Endometrium (tissue), 2 donors: Measurements from ENCODE around the gene CNTLN.
"Not testable (repeated sequence)": the region's sequence is repeated elsewhere in the genome, so short reads cannot be mapped to it uniquely, and the experiment has no call there.

ENCODE experiments used
- FAIRE-seq: peaks from 2 replicates; lab custom pipeline; 2012; peaks lifted over from hg19 to GRCh38; lab: Jason Lieb, UNC
- donor health status: control.
- donor health status: control.

Gene CNTLN

GRCh38 chr9:17401858-17402257 is 267.0 kb downstream of the CNTLN start:
- FAIRE-seq = no peak

DNA sequence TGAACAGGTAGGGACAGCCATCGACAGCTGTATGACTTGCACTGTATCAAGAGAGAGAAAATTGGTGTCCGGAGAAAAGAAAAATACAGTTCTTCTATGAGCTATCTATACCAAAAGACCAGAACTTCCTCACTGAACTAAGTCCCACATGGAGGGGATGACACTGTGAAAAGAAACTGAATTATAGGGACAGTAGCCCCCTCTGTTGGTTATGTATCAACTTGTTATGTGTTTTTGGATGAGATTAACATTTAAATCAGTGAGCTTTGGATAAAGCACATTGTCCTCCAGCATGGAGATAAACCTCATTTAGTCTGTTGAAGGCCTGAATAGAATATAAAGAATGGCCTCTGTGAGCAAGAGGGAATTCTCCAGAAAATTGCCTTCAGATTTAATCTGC is 267.5 kb downstream of the CNTLN start:
- FAIRE-seq = no peak

GRCh38 chr9:17403539-17403938 is 268.7 kb downstream of the CNTLN start:
- no peak for FAIRE-seq

- FAIRE-seq = no peak
Measured at GRCh38 chr9:17414986-17415385, 280.1 kb downstream of the CNTLN start.

DNA sequence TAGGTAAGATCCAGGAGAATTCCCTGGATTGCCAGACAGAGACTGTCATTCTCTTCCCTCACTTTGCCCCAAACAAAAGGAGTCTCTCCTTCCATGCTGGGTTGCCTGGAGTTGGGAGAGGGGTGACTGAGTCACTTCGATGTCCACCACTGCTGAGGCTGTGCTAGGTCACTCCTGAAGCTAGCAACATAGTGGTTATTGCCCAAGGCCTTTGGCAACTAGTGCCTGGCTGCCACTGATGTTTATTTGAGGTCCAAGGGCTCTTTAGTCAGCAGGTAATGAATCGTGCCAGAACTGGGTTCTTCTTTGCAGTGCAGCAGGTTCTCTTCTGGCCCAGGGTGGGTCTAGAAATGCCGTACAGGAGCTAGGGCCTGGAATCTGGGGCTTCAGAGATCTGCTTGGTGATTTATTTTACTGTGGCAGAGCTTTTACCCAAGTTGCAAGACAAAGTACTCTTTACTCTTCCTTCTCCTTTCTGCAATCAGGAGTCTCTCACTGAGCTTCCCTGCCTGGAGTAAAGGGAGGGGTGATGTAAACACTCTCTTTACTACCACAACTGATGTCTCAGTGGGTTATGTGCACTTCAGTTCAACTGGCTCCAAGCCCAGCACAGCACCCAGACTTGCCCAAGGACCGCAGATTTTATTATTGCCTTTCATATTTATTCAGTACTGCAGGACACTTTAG is 288.3 kb downstream of the CNTLN start:
- FAIRE-seq = no peak

- no peak for FAIRE-seq
Measured at GRCh38 chr9:17423681-17424011, 288.8 kb downstream of the CNTLN start.

DNA sequence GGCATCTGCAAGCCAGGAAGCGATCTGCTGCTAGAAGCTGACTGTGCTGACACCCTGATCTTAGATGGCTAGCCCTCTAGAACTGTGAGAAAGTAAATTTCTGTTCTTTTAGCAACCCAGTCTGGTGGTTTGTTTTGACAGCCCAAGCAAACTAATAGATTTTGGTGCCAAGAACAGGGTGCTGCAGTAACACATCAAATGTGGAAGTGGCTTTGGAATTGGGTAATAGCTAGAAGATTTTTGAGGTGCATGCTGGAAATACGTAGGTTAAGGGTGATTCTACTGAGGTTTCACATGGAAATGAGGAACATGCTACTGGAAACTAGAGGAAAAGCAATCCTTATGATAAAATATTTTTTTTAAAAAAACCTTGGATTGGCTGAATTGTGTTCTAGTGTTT is 290.5 kb downstream of the CNTLN start:
- FAIRE-seq = no peak

DNA sequence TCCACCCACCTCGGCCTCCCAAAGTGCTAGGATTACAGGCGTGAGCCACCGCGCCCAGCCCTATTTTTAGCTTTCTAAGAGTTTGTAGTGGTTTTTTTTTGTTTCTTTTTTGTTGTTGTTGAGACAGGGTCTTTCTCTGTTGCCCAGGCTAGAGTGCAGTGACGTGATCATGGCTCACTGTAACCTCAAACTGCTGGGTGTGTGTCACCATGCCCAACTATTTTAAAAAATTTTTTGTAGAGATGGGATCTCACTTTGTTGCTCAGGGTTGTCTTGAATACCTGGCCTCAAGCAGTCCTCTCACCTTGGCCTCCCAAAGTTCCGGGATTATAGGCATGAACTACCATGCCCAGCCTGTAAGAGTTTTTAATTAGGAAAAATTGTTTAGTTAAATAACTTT is 298.7 kb downstream of the CNTLN start:
- FAIRE-seq = no peak

- no peak for FAIRE-seq
Measured at GRCh38 chr9:17436854-17437253, 302.0 kb downstream of the CNTLN start.

GRCh38 chr9:17437813-17438212 is 303.0 kb downstream of the CNTLN start:
- FAIRE-seq = no peak

DNA sequence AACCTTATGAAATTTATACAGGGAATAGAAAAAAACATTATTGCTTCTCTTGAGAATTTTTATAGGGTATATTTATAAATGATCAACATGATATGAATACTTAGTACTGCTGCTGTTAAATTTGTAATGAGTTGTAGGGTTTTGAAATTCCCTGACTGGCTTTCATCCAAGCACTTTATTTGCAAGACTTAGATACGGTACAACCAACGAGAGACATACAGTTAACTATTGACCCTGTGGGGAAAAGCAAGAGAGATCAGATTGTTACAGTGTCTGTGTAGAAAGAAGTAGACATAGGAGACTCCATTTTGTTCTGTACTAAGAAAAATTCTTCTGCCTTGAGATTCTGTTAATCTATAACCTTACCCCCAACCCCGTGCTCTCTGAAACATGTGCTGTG is 310.3 kb downstream of the CNTLN start:
- FAIRE-seq = not testable (repeated sequence)

- no peak for FAIRE-seq
Measured at GRCh38 chr9:17453751-17454150, 318.9 kb downstream of the CNTLN start.

DNA sequence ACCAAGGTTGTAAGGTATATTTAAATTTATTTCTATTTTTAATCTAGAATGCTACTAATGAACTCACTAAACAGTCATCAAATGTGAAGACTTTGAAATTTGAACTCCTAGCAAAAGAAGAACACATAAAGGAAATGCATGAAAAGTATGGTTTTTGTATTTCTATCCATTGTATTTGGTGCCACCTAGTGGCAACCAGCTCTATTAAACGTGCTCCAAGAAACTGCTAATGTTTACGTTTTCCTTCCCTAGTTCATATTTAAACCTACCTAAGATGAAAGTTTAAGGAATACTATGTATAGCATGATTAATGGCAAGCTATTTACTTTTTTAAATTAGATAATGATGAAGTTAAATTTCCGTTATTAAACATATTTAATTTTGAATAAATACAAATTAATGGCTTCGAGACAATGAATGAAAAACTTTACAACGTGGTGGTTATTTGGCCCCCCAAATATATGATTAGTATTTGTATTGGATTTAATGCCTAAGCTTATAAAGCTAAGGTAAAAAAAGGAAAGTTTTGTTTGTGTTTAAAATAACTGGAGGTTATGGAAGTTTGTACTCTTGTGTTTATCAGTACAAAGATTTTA is 328.1 kb downstream of the CNTLN start:
- peak; percentile 98 for FAIRE-seq

- FAIRE-seq = no peak
Measured at GRCh38 chr9:17470036-17470813, 335.4 kb downstream of the CNTLN start.

DNA sequence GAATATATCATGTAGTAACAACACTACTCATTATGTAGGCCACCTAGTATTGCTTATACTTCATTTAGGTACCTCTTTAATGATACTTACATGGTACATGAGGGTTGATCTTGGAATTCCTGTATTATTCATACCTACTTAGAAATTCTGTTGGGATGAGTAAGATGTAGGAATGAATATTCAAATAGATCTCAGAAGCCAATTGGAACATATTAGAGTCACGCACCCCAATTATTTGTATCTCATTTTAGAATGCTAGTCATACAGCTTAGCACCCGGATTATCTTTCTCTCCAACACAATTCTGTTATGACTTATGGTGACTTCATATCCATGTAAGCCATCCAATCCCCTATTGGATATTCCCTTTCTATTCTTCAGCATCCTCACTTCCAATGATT is 337.3 kb downstream of the CNTLN start:
- FAIRE-seq = no peak

GRCh38 chr9:17476401-17476800 is 341.6 kb downstream of the CNTLN start:
- no peak for FAIRE-seq

DNA sequence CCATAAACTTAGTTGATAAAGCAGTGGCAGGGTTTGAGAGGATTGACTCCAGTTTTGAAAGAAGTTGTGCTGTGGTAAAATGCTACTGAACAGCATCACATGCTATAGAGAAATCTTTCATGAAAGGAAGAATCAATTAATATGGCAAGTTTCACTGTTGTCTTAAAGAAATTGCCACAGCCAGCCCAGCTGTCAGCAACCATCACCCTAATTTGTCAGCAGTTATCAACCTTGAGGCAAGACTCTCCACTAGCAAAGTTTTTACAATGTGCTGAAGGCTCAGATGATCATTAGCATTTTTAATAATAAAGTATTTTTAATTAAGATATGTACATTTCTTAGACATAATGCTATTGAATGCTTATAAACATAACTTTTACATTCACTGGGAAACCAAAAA is 343.0 kb downstream of the CNTLN start:
- no peak for FAIRE-seq

DNA sequence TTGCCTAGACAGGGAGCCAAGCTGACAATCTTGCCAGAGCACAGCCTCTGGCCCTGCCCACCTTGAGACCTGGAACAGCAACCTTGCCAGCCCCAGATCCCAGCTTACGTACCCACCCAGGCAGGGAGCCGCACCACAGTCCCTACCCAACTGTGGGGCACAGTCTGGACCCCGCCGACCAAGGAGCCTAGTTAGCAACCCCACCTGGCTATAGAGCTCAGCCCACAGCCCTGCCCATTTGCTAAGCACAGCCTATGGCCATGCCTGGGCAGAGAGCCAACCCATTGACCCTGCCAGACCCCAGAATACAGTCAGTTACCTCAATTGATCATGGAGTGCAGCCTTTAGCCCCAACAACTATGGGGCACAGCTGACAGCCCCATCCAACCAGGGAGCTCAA is 346.1 kb downstream of the CNTLN start:
- FAIRE-seq = no peak

GRCh38 chr9:17481565-17481964 is 346.7 kb downstream of the CNTLN start:
- FAIRE-seq = no peak

DNA sequence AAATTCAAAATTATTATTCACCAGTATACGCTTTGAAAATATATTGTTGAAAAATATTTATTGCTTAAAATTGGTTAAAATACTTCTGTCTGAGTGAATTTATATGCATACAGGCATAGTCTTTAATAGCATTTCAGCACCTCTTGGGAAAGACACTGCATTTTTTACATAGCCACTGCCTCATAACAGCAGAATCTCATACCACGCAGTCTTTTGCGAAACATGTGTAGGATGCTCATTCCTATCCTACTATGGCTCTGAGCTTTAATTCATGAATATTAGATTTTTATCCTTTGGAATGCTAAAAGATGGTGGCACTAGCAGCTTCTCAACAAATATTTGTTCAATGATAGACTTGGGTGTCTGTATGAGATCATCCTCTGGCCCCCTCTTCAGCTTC is 350.1 kb downstream of the CNTLN start:
- no peak for FAIRE-seq

GRCh38 chr9:17486396-17486795 is 351.6 kb downstream of the CNTLN start:
- FAIRE-seq = no peak

DNA sequence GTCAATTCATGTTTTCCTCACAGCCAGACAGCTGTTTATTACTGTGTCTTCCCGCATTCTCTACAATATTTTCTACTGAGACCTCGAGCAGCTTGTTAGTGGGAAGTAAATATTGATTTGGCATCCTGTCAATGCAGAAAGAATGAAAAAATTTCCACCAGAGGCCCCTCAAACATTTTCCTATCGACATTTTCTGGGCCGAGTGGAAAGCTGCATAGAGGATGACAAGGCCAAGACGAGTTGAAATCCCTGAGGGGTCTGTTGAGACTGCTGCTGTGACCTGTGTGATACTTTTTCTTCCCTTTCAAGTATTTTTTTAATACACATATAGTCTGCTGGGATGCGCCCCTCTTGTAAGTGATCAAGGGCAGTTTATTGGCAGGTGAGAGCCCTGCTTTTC is 352.6 kb downstream of the CNTLN start:
- FAIRE-seq = no peak

DNA sequence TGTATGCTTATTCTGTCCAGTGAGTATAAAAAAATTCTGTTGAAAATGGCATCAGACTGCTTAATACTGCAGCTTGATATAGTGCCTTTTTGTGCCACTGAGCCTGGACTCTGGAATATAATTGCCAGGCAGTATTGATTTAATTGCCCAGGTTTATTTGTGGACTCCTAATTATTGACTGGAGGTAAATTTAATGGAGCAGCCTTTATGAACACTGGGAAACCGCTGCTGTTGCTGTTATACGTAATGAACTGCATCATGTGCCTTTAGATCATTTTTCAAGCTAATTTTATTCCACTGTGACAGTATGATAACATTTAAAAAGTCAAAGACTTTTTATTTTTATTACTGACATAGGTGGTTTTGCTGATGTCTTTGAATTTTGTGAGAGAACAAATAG is 353.8 kb downstream of the CNTLN start:
- FAIRE-seq = no peak

GRCh38 chr9:17490110-17490509 is 355.3 kb downstream of the CNTLN start:
- FAIRE-seq = no peak
